PC-9 (cell line): ENCODE data around the gene OR2B2. TPM values are rescaled to one million over a fixed set of nuclear protein-coding genes. Genes with fewer than 3 reads are reported as not detected.

ENCODE experiments used
- BruUV-seq: library from RNA; stranded (reverse); fragments of 400-500 nt; replicated peaks from 2 replicates; lab custom pipeline; 2021; lab: Mats Ljungman, UMichigan
- CTCF ChIA-PET: fragments of 300-600 bp; sonication (Branson Sonifier 250); formaldehyde crosslinking; loops from one replicate; lab custom pipeline; 2022; ENCODE audit warnings: antibody characterized with exemption; lab: Charles Lee
- POLR2A ChIA-PET: fragments of 300-600 bp; sonication (Branson Sonifier 250); formaldehyde crosslinking; loops from one replicate; lab custom pipeline; 2022; ENCODE audit warnings: antibody characterized with exemption; ENCODE audit not compliant: unreplicated experiment; lab: Charles Lee
- DNase-seq, 2 experiments: peaks; one replicate each; pipeline versions ENCODE4 v3.0.0 to v3.0.0-alpha.2; 2015 to 2022; ENCODE audit warnings: mixed read lengths in 1 of 2
- H2AFZ ChIP-seq: fragments of 200-600 bp; sonication (generic); 2 replicates; pipeline ENCODE4 v1.8.1; 2017; ENCODE audit warnings: antibody characterized with exemption
- H3F3A ChIP-seq: fragments of 200-600 bp; sonication (generic); 2 replicates; pipeline ENCODE4 v1.8.1; 2017; ENCODE audit warnings: antibody characterized with exemption, mild to moderate bottlenecking, low read depth; ENCODE audit not compliant: insufficient read depth
- H3K27ac ChIP-seq: fragments of 200-600 bp; sonication (generic); 2 replicates; pipeline ENCODE4 v1.6.1; 2016; ENCODE audit warnings: mixed run types
- H3K27me3 ChIP-seq: fragments of 200-600 bp; sonication (generic); 2 replicates; pipeline ENCODE4 v1.6.1; 2016; ENCODE audit warnings: low read depth, mixed run types; ENCODE audit not compliant: insufficient read depth
- H3K36me3 ChIP-seq: fragments of 200-600 bp; sonication (generic); 2 replicates; pipeline ENCODE4 v1.6.1; 2016; ENCODE audit warnings: low read depth, mixed run types
- H3K4me1 ChIP-seq: fragments of 200-600 bp; sonication (generic); replicated peaks from 2 replicates; pipeline ENCODE4 v1.6.1; 2016; ENCODE audit warnings: mixed run types; ENCODE audit not compliant: insufficient read depth
- H3K4me2 ChIP-seq: fragments of 200-600 bp; sonication (generic); 2 replicates; pipeline ENCODE4 v1.6.1; 2017; ENCODE audit warnings: mixed run types
- H3K4me3 ChIP-seq: fragments of 200-600 bp; sonication (generic); 2 replicates; pipeline ENCODE4 v1.6.1; 2016; ENCODE audit warnings: mixed run types
- H3K79me2 ChIP-seq: fragments of 200-600 bp; sonication (generic); 2 replicates; pipeline ENCODE4 v1.6.1; 2017; ENCODE audit warnings: low read depth, mixed run types
- H3K9me2 ChIP-seq: fragments of 200-600 bp; sonication (generic); 2 replicates; pipeline ENCODE4 v1.8.1; 2017; ENCODE audit warnings: mild to moderate bottlenecking; ENCODE audit not compliant: insufficient read depth
- H3K9me3 ChIP-seq: fragments of 200-600 bp; sonication (generic); 2 replicates; pipeline ENCODE4 v1.8.1; 2016; ENCODE audit warnings: low read depth; ENCODE audit not compliant: insufficient read depth
- H4K20me1 ChIP-seq: fragments of 200-600 bp; sonication (generic); 2 replicates; pipeline ENCODE4 v1.8.1; 2017; ENCODE audit not compliant: insufficient read depth
- EZH2 ChIP-seq: fragments of 200-600 bp; sonication (generic); IDR thresholded peaks from 2 replicates; pipeline ENCODE4 v1.8.0; 2017; ENCODE audit warnings: antibody characterized with exemption, low read depth
- intact Hi-C: fragments of 100-400 bp; cut with micrococcal nuclease; formaldehyde crosslinking; loops from one replicate; pipeline ENCODE4 v1.10.0; 2022; ENCODE audit not compliant: unreplicated experiment
- total RNA-seq: library from RNA; stranded (reverse); gene quantifications from 2 replicates; pipeline ENCODE4 v1.2.3, GENCODE V29; 2021
- TF ChIP-seq, protein P1 (sequence below): fragments of 200-600 bp; sonication (generic); conservative IDR thresholded peaks from 2 replicates; pipeline ENCODE4 v1.6.1; 2017; ENCODE audit warnings: mixed run types, antibody characterized with exemption, mild to moderate bottlenecking, moderate library complexity

OR2B2 gene
- total RNA-seq, 1 experiment from 2014 or later = not detected

GRCh38 chr6:27872642-27873020, 39.6 kb downstream of the OR2B2 start:
- Histone ChIP-seq H3K36me3 (no peaks in the 10 kb centered on the region), H2AFZ (peak overlapping the region; percentile 75), H3K9me2 (no peaks in the 10 kb centered on the region), H3K4me2 (peak overlapping the region; percentile 83), H4K20me1 (no peaks in the 10 kb centered on the region), H3K4me1 (peaks cover 7% of the 10 kb centered on the region; the same call in 1 of the 2 replicates), H3K27ac (peak overlapping the region; percentile 70), H3F3A (peaks cover 12% of the 10 kb centered on the region; the same call in 1 of the 2 replicates), H3K9me3 (no peaks in the 10 kb centered on the region), H3K79me2 (no peaks in the 10 kb centered on the region), H3K27me3 (no peaks in the 10 kb centered on the region), H3K4me3 (peak overlapping the region; percentile 67)
- ChIA-PET POLR2A (interaction anchor here (0.6 to 2.3 kb wide), 21 partner anchors 17 to 1847 kb away, joined by 3 to 47 read pairs (median 5); partner anchors contain the start of gene ZNF184), CTCF (interaction anchor here (0.6 to 1.4 kb wide), 5 partner anchors 20 to 1689 kb away, joined by 3 to 6 read pairs (median 3); a partner anchor contains a TSS)
- intact Hi-C loops = loop anchor here (1.0 to 2.0 kb wide), 2 partner anchors 21 to 62 kb away; a partner anchor contains a TSS
- BruUV-seq = TSS peak; percentile 33
- DNase-seq = no peak
- TF ChIP-seq EZH2 = no peak

DNA sequence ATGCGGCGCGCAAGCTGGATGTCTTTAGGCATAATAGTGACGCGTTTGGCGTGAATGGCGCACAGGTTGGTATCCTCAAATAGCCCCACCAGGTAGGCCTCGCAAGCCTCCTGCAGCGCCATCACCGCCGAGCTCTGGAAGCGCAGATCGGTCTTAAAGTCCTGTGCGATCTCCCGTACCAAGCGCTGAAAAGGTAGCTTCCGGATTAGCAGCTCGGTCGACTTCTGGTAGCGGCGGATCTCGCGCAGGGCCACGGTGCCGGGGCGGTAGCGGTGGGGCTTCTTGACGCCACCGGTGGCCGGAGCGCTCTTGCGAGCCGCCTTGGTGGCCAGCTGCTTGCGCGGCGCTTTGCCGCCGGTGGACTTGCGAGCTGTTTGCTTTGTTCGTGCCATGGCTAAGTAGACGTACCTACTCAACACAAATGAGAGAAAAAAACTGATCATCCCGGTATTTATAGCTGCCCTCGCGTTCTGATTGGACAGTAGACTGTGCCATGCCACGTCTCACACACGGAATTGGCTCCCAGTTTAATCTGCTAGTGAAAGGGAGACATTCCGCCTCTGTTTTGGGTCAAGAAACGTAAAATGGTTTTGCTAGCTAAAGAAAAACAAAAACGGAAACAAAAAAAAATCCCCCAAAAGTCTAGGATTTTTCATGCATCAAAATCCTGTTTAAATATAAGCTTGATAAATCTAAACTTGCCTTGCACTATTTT, 40.1 kb downstream of the OR2B2 start:
- BruUV-seq = TSS peak; percentile 80
- H3K36me3 ChIP-seq = no peaks in the 10 kb centered on the region
- ChIA-PET POLR2A (interaction anchor here (0.5 to 2.3 kb wide), 26 partner anchors 10 to 1847 kb away, joined by 3 to 47 read pairs (median 5); partner anchors contain the start of gene ZNF184), CTCF (interaction anchor here (0.6 to 1.4 kb wide), 7 partner anchors 21 to 1689 kb away, joined by 3 to 6 read pairs (median 3); a partner anchor contains a TSS)
- H2AFZ ChIP-seq = peak overlapping the region; percentile 75
- H3K4me2 ChIP-seq = peak overlapping the region; percentile 83
- no peaks in the 10 kb centered on the region for H3K9me2 ChIP-seq
- TF ChIP-seq, protein P1, sequence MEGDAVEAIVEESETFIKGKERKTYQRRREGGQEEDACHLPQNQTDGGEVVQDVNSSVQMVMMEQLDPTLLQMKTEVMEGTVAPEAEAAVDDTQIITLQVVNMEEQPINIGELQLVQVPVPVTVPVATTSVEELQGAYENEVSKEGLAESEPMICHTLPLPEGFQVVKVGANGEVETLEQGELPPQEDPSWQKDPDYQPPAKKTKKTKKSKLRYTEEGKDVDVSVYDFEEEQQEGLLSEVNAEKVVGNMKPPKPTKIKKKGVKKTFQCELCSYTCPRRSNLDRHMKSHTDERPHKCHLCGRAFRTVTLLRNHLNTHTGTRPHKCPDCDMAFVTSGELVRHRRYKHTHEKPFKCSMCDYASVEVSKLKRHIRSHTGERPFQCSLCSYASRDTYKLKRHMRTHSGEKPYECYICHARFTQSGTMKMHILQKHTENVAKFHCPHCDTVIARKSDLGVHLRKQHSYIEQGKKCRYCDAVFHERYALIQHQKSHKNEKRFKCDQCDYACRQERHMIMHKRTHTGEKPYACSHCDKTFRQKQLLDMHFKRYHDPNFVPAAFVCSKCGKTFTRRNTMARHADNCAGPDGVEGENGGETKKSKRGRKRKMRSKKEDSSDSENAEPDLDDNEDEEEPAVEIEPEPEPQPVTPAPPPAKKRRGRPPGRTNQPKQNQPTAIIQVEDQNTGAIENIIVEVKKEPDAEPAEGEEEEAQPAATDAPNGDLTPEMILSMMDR = peak; percentile 36; the same call in 1 of the 2 replicates
- TF ChIP-seq EZH2 = no peak
- no peaks in the 10 kb centered on the region for H3K9me3 ChIP-seq
- peaks cover 7% of the 10 kb centered on the region; the same call in 1 of the 2 replicates for H3K4me1 ChIP-seq
- H3F3A ChIP-seq = peaks cover 12% of the 10 kb centered on the region; the same call in 1 of the 2 replicates
- peak; percentile 83 to 85 for DNase-seq
- intact Hi-C loops = loop anchor here (2.0 kb wide), 1 partner anchor 61 kb away; a partner anchor contains a TSS
- H3K27me3 ChIP-seq = no peaks in the 10 kb centered on the region
- H3K79me2 ChIP-seq = no peaks in the 10 kb centered on the region
- H4K20me1 ChIP-seq = no peaks in the 10 kb centered on the region
- peak overlapping the region; percentile 67 for H3K4me3 ChIP-seq
- peak overlapping the region; percentile 70 for H3K27ac ChIP-seq

- no peak for DNase-seq
- Histone ChIP-seq H3K4me2 (no peak overlapping the region; the same call in 1 of the 2 replicates), H4K20me1 (no peaks in the 10 kb centered on the region), H3K4me1 (peaks cover 7% of the 10 kb centered on the region; the same call in 1 of the 2 replicates), H3F3A (peaks cover 12% of the 10 kb centered on the region; the same call in 1 of the 2 replicates), H3K27ac (no peak overlapping the region), H3K79me2 (no peaks in the 10 kb centered on the region), H3K9me3 (no peaks in the 10 kb centered on the region), H3K27me3 (no peaks in the 10 kb centered on the region), H2AFZ (no peak overlapping the region), H3K4me3 (no peak overlapping the region), H3K9me2 (no peaks in the 10 kb centered on the region), H3K36me3 (no peaks in the 10 kb centered on the region)
- TF ChIP-seq EZH2 = no peak
- TF ChIP-seq, protein P1 = no peak
- intact Hi-C loops = no loop called here
- ChIA-PET CTCF (interaction anchor here (0.6 to 0.7 kb wide), 3 partner anchors 33 to 913 kb away, joined by 3 to 4 read pairs (median 3); no protein-coding TSS in a partner anchor), POLR2A (interaction anchor here (0.6 to 2.3 kb wide), 7 partner anchors 23 to 723 kb away, joined by 3 to 47 read pairs (median 9); a partner anchor contains a TSS)
- no TSS peak for BruUV-seq
Observed at GRCh38 chr6:27870291-27870870, 41.8 kb downstream of the OR2B2 start.
